ENCODE results near the gene ST6GAL1.
"Not testable (repeated sequence)": the region's sequence is repeated elsewhere in the genome, so short reads cannot be mapped to it uniquely, and the experiment has no call there.

Gene ST6GAL1

DNA sequence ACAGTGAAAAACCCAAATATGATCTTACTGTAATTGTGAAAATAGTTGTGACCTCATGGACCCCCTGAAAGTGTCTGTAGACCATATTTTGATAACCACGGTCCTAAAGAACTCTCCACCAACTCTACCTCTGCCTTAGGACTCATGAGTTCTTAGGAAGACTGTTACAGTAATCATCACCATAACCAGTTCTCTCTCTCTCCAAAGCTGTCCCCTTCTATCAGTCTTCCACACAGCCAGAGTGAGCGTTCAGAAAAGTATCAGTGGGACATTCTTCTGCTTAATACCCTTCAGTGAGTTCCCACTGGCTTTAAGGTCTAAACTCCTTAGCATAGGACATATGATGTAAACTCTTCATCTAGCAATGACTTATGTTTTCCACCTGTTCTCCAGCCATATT lies 27.6 kb upstream of the ST6GAL1 start:
- Histone ChIP-seq H3K14ac (ENCODE audit: low read length) (no peak overlapping the region), H3K4me3 (ENCODE audit: low read depth, low read length) (no peak overlapping the region), H3K79me1 (ENCODE audit: low read length) (no peaks in the 10 kb centered on the region), H3K4me2 (ENCODE audit: low read length) (no peak overlapping the region), H3K4ac (ENCODE audit: low read depth, low read length) (no peak overlapping the region), H4K8ac (ENCODE audit: low read depth, low read length) (no peak overlapping the region), H2BK120ac (ENCODE audit: insufficient read depth, low read length, poor library complexity) (no peak overlapping the region), H2AFZ (ENCODE audit: insufficient read depth, low read length, poor library complexity) (no peak overlapping the region), H3K9ac (ENCODE audit: low read length) (no peak overlapping the region), H3K23ac (ENCODE audit: low read length) (no peak overlapping the region), H3K79me2 (ENCODE audit: control insufficient read depth, insufficient read depth, low read length, poor library complexity) (no peaks in the 10 kb centered on the region), H4K12ac (ENCODE audit: low read depth, low read length) (no peak overlapping the region), H3K36me3 (ENCODE audit: control insufficient read depth in 1 of 2, insufficient read depth in 2 of 2, low read length in 2 of 2) (no peaks in the 10 kb centered on the region), H3K27me3 (ENCODE audit: insufficient read depth, low read length) (no peaks in the 10 kb centered on the region), H2BK12ac (ENCODE audit: low read length) (no peak overlapping the region), H4K91ac (ENCODE audit: low read depth, low read length) (no peak overlapping the region), H2AK5ac (ENCODE audit: low read length) (no peak overlapping the region), H3K4me1 (ENCODE audit: control insufficient read depth in 1 of 2, insufficient read depth in 2 of 2, low read length in 2 of 2) (no peaks in the 10 kb centered on the region), H3K9me3 (ENCODE audit: insufficient read depth, low read depth, low read length) (peaks cover 2% of the 10 kb centered on the region), H3K18ac (ENCODE audit: low read length) (no peak overlapping the region), H2BK5ac (ENCODE audit: low read depth, low read length, poor library complexity) (no peak overlapping the region), H3K27ac (ENCODE audit: low read depth, low read length) (no peak overlapping the region)
- no peak for DNase-seq
- no CpG with 5 or more reads among the region's 2 CpGs for WGBS (ENCODE audit: extremely low coverage, insufficient coverage, insufficient read length)

DNA sequence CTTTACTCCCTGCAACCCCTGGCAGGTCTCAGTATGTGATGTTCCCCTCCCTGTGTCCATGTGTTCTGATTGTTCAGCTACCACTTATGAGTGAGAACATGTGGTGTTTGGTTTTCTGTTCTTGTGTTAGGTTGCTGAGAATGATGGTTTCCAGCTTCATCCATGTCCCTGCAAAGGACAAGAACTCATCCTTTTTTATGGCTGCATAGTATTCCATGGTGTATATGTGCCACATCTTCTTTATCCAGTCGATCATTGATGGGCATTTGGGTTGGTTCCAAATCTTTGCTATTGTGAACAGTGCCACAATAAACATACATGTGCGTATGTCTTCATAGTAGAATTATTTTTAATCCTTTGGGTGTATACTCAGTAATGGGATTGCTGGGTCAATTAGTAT lies 26.6 kb upstream of the ST6GAL1 start:
- not testable (repeated sequence) for H2BK120ac ChIP-seq (ENCODE audit: insufficient read depth, low read length, poor library complexity); H3K36me3 ChIP-seq (ENCODE audit: control insufficient read depth in 1 of 2, insufficient read depth in 2 of 2, low read length in 2 of 2); H3K4me2 ChIP-seq (ENCODE audit: low read length); H3K4me1 ChIP-seq (ENCODE audit: control insufficient read depth in 1 of 2, insufficient read depth in 2 of 2, low read length in 2 of 2); H4K8ac ChIP-seq (ENCODE audit: low read depth, low read length); H3K14ac ChIP-seq (ENCODE audit: low read length); H3K18ac ChIP-seq (ENCODE audit: low read length); H4K91ac ChIP-seq (ENCODE audit: low read depth, low read length); DNase-seq; H3K79me1 ChIP-seq (ENCODE audit: low read length); H3K27me3 ChIP-seq (ENCODE audit: insufficient read depth, low read length); H3K27ac ChIP-seq (ENCODE audit: low read depth, low read length); H2BK12ac ChIP-seq (ENCODE audit: low read length); H3K9ac ChIP-seq (ENCODE audit: low read length); H2AFZ ChIP-seq (ENCODE audit: insufficient read depth, low read length, poor library complexity); H3K4ac ChIP-seq (ENCODE audit: low read depth, low read length); H2AK5ac ChIP-seq (ENCODE audit: low read length); H3K4me3 ChIP-seq (ENCODE audit: low read depth, low read length); H4K12ac ChIP-seq (ENCODE audit: low read depth, low read length); H3K79me2 ChIP-seq (ENCODE audit: control insufficient read depth, insufficient read depth, low read length, poor library complexity); H3K9me3 ChIP-seq (ENCODE audit: insufficient read depth, low read depth, low read length); H2BK5ac ChIP-seq (ENCODE audit: low read depth, low read length, poor library complexity); H3K23ac ChIP-seq (ENCODE audit: low read length)
- no CpG with 5 or more reads among the region's 2 CpGs for WGBS (ENCODE audit: extremely low coverage, insufficient coverage, insufficient read length)

DNA sequence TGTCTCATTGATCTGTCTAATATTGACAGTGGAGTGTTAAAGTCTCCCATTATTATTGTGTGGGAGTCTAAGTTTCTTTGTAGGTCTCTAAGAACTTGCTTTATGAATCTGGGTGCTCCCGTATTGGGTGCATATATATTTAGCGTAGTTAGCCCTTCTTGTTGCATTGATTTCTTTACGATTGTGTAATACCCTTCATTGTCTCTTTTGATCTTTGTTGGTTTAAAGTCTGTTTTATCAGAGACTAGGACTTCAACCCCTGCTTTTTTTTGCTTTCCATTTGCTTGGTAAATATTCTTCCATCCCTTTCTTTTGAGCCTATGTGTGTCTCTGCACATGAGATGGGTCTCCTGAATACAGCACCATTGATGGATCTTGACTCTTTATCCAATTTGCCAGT lies 23.3 kb upstream of the ST6GAL1 start:
- not testable (repeated sequence) for H4K8ac ChIP-seq (ENCODE audit: low read depth, low read length); H3K79me2 ChIP-seq (ENCODE audit: control insufficient read depth, insufficient read depth, low read length, poor library complexity); H3K23ac ChIP-seq (ENCODE audit: low read length); H3K4me2 ChIP-seq (ENCODE audit: low read length); H2BK120ac ChIP-seq (ENCODE audit: insufficient read depth, low read length, poor library complexity); H2BK5ac ChIP-seq (ENCODE audit: low read depth, low read length, poor library complexity); H2BK12ac ChIP-seq (ENCODE audit: low read length); H3K18ac ChIP-seq (ENCODE audit: low read length); H3K79me1 ChIP-seq (ENCODE audit: low read length); H3K14ac ChIP-seq (ENCODE audit: low read length); H4K12ac ChIP-seq (ENCODE audit: low read depth, low read length); H3K27ac ChIP-seq (ENCODE audit: low read depth, low read length); H3K9ac ChIP-seq (ENCODE audit: low read length); H4K91ac ChIP-seq (ENCODE audit: low read depth, low read length); H3K4ac ChIP-seq (ENCODE audit: low read depth, low read length); H3K36me3 ChIP-seq (ENCODE audit: control insufficient read depth in 1 of 2, insufficient read depth in 2 of 2, low read length in 2 of 2); H3K4me1 ChIP-seq (ENCODE audit: control insufficient read depth in 1 of 2, insufficient read depth in 2 of 2, low read length in 2 of 2); H2AFZ ChIP-seq (ENCODE audit: insufficient read depth, low read length, poor library complexity); DNase-seq; H3K9me3 ChIP-seq (ENCODE audit: insufficient read depth, low read depth, low read length); H3K27me3 ChIP-seq (ENCODE audit: insufficient read depth, low read length); H2AK5ac ChIP-seq (ENCODE audit: low read length); H3K4me3 ChIP-seq (ENCODE audit: low read depth, low read length)
- WGBS (ENCODE audit: extremely low coverage, insufficient coverage, insufficient read length) = no CpG with 5 or more reads among the region's 3 CpGs

DNA sequence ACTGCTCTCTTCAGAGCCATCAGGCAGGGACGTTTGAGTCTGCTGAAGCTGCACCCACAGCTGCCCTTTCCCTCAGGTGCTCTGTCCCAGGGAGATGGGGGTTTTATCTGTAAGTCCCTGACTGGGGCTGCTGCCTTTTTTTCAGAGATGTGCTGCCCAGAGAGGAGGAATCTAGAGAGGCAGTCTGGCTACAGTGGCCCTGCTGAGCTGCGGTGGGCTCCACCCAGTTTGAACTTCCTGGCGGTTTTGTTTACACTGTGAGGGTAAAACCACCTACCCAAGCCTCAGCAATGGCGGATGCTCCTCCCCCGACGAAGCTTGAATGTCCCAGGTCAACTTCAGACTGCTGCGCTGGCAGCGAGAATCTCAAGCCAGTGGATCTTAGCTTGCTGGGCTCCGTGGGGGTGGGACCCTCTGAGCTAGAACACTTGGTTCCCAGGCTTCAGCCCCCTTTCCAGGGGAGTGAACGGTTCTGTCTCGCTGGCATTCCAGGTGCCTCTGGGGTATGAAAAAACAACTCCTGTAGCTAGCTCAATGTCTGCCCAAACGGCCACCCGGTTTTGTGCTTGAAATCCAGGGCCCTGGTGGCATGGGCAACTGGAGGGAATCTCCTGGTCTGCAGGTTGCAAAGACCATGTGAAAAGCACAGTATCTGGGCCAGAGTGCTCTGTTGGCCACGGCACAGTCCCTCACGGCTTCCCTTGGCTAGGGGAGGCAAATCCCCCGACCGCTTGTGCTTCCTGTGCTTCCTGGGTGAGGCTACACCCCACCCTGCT lies 21.1 kb upstream of the ST6GAL1 start:
- no peak overlapping the region for H2BK120ac ChIP-seq (ENCODE audit: insufficient read depth, low read length, poor library complexity)
- H2AK5ac ChIP-seq (ENCODE audit: low read length) = no peak overlapping the region
- H3K14ac ChIP-seq (ENCODE audit: low read length) = no peak overlapping the region
- no peaks in the 10 kb centered on the region for H3K79me2 ChIP-seq (ENCODE audit: control insufficient read depth, insufficient read depth, low read length, poor library complexity)
- no peaks in the 10 kb centered on the region for H3K36me3 ChIP-seq (ENCODE audit: control insufficient read depth in 1 of 2, insufficient read depth in 2 of 2, low read length in 2 of 2)
- no peak overlapping the region for H3K9ac ChIP-seq (ENCODE audit: low read length)
- no peak overlapping the region for H3K23ac ChIP-seq (ENCODE audit: low read length)
- no peak overlapping the region for H3K27ac ChIP-seq (ENCODE audit: low read depth, low read length)
- DNase-seq = no peak
- H2AFZ ChIP-seq (ENCODE audit: insufficient read depth, low read length, poor library complexity) = no peak overlapping the region
- H3K4ac ChIP-seq (ENCODE audit: low read depth, low read length) = no peak overlapping the region
- no peak overlapping the region for H4K8ac ChIP-seq (ENCODE audit: low read depth, low read length)
- no peak overlapping the region for H3K4me2 ChIP-seq (ENCODE audit: low read length)
- H4K91ac ChIP-seq (ENCODE audit: low read depth, low read length) = no peak overlapping the region
- no peaks in the 10 kb centered on the region for H3K9me3 ChIP-seq (ENCODE audit: insufficient read depth, low read depth, low read length)
- H2BK12ac ChIP-seq (ENCODE audit: low read length) = no peak overlapping the region
- no peak overlapping the region for H3K4me3 ChIP-seq (ENCODE audit: low read depth, low read length)
- H2BK5ac ChIP-seq (ENCODE audit: low read depth, low read length, poor library complexity) = no peak overlapping the region
- WGBS (ENCODE audit: extremely low coverage, insufficient coverage, insufficient read length) = no CpG with 5 or more reads among the region's 17 CpGs
- H3K79me1 ChIP-seq (ENCODE audit: low read length) = no peaks in the 10 kb centered on the region
- no peaks in the 10 kb centered on the region for H3K4me1 ChIP-seq (ENCODE audit: control insufficient read depth in 1 of 2, insufficient read depth in 2 of 2, low read length in 2 of 2)
- no peak overlapping the region for H3K18ac ChIP-seq (ENCODE audit: low read length)
- H4K12ac ChIP-seq (ENCODE audit: low read depth, low read length) = no peak overlapping the region
- no peaks in the 10 kb centered on the region for H3K27me3 ChIP-seq (ENCODE audit: insufficient read depth, low read length)
